ENCODE results near the gene CTSL. TPM values are rescaled to one million over a fixed set of nuclear protein-coding genes. Genes with fewer than 3 reads are reported as not detected.

CTSL gene
- total and polyA plus RNA-seq, 2 donors (not counting 1 experiment from before 2014, with no cell fraction given) = 487 to 826 TPM

DNA sequence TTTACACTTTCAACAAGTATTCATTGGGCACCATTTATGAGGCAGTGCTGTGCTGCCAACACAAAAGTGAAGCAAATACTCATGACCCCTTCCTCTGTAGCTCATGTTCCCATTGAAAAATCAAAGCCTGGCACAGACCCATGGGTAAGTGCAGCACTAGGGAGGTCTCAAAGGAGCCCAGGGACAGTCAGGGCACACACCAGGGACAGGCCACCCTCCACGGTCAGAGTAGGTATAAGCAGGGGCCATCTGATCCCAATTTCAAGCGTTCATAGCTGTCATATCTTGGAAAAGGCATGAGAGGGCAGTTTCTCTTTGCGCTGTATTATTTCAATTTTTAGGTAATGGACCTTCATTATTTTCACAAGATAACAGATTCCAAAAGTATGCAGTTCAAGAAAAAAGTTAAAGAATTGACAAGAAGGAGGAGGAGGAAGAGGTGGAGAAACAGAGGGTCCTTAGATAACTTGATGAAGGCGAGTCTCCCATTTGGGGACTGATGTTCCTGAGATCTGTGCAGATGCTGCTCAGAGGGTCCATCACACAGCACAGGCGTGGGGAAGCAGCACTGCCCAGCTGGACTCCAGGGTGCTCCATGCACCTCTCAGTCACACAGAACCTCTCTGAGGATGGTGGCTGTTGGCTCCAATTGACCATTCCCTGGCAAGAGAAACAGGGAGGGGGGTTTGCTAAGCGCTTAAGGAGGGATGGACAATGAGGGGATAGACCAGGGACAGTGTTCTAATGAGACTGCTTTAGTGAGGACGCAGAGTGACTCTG is 7.5 kb downstream of the CTSL start:
- H3K4me1 ChIP-seq (ENCODE audit: control insufficient read depth, extremely low read depth, insufficient read depth, low read length) = no peaks in the 10 kb centered on the region
- TF ChIP-seq, protein P1, sequence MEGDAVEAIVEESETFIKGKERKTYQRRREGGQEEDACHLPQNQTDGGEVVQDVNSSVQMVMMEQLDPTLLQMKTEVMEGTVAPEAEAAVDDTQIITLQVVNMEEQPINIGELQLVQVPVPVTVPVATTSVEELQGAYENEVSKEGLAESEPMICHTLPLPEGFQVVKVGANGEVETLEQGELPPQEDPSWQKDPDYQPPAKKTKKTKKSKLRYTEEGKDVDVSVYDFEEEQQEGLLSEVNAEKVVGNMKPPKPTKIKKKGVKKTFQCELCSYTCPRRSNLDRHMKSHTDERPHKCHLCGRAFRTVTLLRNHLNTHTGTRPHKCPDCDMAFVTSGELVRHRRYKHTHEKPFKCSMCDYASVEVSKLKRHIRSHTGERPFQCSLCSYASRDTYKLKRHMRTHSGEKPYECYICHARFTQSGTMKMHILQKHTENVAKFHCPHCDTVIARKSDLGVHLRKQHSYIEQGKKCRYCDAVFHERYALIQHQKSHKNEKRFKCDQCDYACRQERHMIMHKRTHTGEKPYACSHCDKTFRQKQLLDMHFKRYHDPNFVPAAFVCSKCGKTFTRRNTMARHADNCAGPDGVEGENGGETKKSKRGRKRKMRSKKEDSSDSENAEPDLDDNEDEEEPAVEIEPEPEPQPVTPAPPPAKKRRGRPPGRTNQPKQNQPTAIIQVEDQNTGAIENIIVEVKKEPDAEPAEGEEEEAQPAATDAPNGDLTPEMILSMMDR (conservative IDR thresholded peaks at IDR 0.05 in 1 of 2, IDR thresholded peaks at IDR 0.05 in 1 of 2; ENCODE audit: low read depth in 1 of 2, low read length in 2 of 2) = no peak
- no peak for TF ChIP-seq EZH2 (IDR thresholded peaks at IDR 0.05; ENCODE audit: low read length, missing control alignments)
- H3K4me3 ChIP-seq (replicated peaks in 1 of 4; ENCODE audit: control extremely low read depth in 1 of 4, insufficient read depth in 1 of 4, low read depth in 3 of 4, low read length in 4 of 4) = no peak overlapping the region
- peaks cover 4% of the 10 kb centered on the region for H3K36me3 ChIP-seq (ENCODE audit: control insufficient read depth, insufficient read depth, low read length)
- H3K79me2 ChIP-seq (ENCODE audit: control insufficient read depth, insufficient read depth, low read length) = no peaks in the 10 kb centered on the region
- no peak overlapping the region for H3K27ac ChIP-seq (ENCODE audit: insufficient read depth, low read length)
- H4K20me1 ChIP-seq (ENCODE audit: control insufficient read depth, extremely low read depth, insufficient read depth, low read length) = no peaks in the 10 kb centered on the region
- no peak overlapping the region for H3K4me2 ChIP-seq (ENCODE audit: extremely low read depth, insufficient read depth, low read length)
- H2AFZ ChIP-seq (ENCODE audit: low read length) = no peak overlapping the region
- H3K9me3 ChIP-seq (ENCODE audit: control insufficient read depth, insufficient read depth, low read depth, low read length) = no peaks in the 10 kb centered on the region
- DNase-seq (ENCODE audit: low read depth in 2 of 2) = no peak
- no peaks in the 10 kb centered on the region for H3K27me3 ChIP-seq (ENCODE audit: control insufficient read depth, insufficient read depth, low read length)
- H3K9ac ChIP-seq (ENCODE audit: insufficient read depth, low read length) = no peak overlapping the region

GRCh38 chr9:87734106-87734505 is 8.2 kb downstream of the CTSL start:
- no peak overlapping the region for H2AFZ ChIP-seq (ENCODE audit: low read length)
- no peak overlapping the region for H3K4me3 ChIP-seq (replicated peaks in 1 of 4; ENCODE audit: control extremely low read depth in 1 of 4, insufficient read depth in 1 of 4, low read depth in 3 of 4, low read length in 4 of 4)
- H3K27me3 ChIP-seq (ENCODE audit: control insufficient read depth, insufficient read depth, low read length) = no peaks in the 10 kb centered on the region
- H3K9me3 ChIP-seq (ENCODE audit: control insufficient read depth, insufficient read depth, low read depth, low read length) = no peaks in the 10 kb centered on the region
- no peak for DNase-seq (ENCODE audit: low read depth in 2 of 2)
- no peak overlapping the region for H3K4me2 ChIP-seq (ENCODE audit: extremely low read depth, insufficient read depth, low read length)
- H3K4me1 ChIP-seq (ENCODE audit: control insufficient read depth, extremely low read depth, insufficient read depth, low read length) = no peaks in the 10 kb centered on the region
- H3K36me3 ChIP-seq (ENCODE audit: control insufficient read depth, insufficient read depth, low read length) = peaks cover 4% of the 10 kb centered on the region
- no peak overlapping the region for H3K27ac ChIP-seq (ENCODE audit: insufficient read depth, low read length)
- no peak overlapping the region for H3K9ac ChIP-seq (ENCODE audit: insufficient read depth, low read length)
- H3K79me2 ChIP-seq (ENCODE audit: control insufficient read depth, insufficient read depth, low read length) = no peaks in the 10 kb centered on the region
- no peaks in the 10 kb centered on the region for H4K20me1 ChIP-seq (ENCODE audit: control insufficient read depth, extremely low read depth, insufficient read depth, low read length)
- TF ChIP-seq EZH2 (IDR thresholded peaks at IDR 0.05; ENCODE audit: low read length, missing control alignments) = no peak
- TF ChIP-seq, protein P1 (conservative IDR thresholded peaks at IDR 0.05 in 1 of 2, IDR thresholded peaks at IDR 0.05 in 1 of 2; ENCODE audit: low read depth in 1 of 2, low read length in 2 of 2) = no peak

DNA sequence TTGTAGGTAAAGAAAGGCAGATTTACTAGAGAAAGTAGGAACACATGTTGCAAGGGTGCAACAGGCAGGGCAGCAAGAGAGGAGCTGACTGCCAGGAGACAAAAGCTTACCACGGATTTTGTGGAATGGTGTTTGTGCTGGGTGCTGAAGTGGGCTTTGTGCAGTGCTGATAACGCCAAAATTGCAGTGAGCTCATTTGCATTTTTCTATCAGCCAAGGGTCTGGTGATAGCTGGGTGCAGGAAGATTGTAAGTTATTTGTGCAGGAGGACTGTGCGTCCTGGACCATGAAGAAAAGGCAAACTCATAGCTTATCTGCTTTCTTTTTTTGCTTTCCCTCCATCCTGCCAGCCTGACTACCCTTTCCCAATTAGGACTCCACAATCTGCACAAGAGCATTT is 13.6 kb downstream of the CTSL start:
- no peaks in the 10 kb centered on the region for H4K20me1 ChIP-seq (ENCODE audit: control insufficient read depth, extremely low read depth, insufficient read depth, low read length)
- no peaks in the 10 kb centered on the region for H3K4me1 ChIP-seq (ENCODE audit: control insufficient read depth, extremely low read depth, insufficient read depth, low read length)
- no peak overlapping the region for H3K27ac ChIP-seq (ENCODE audit: insufficient read depth, low read length)
- no peak overlapping the region for H3K4me2 ChIP-seq (ENCODE audit: extremely low read depth, insufficient read depth, low read length)
- no peak overlapping the region for H2AFZ ChIP-seq (ENCODE audit: low read length)
- TF ChIP-seq, protein P1 (conservative IDR thresholded peaks at IDR 0.05 in 1 of 2, IDR thresholded peaks at IDR 0.05 in 1 of 2; ENCODE audit: low read depth in 1 of 2, low read length in 2 of 2) = no peak
- TF ChIP-seq EZH2 (IDR thresholded peaks at IDR 0.05; ENCODE audit: low read length, missing control alignments) = no peak
- H3K27me3 ChIP-seq (ENCODE audit: control insufficient read depth, insufficient read depth, low read length) = no peaks in the 10 kb centered on the region
- DNase-seq (ENCODE audit: low read depth in 2 of 2) = no peak
- H3K36me3 ChIP-seq (ENCODE audit: control insufficient read depth, insufficient read depth, low read length) = no peaks in the 10 kb centered on the region
- no peaks in the 10 kb centered on the region for H3K9me3 ChIP-seq (ENCODE audit: control insufficient read depth, insufficient read depth, low read depth, low read length)
- no peak overlapping the region for H3K9ac ChIP-seq (ENCODE audit: insufficient read depth, low read length)
- H3K79me2 ChIP-seq (ENCODE audit: control insufficient read depth, insufficient read depth, low read length) = no peaks in the 10 kb centered on the region
- H3K4me3 ChIP-seq (replicated peaks in 1 of 4; ENCODE audit: control extremely low read depth in 1 of 4, insufficient read depth in 1 of 4, low read depth in 3 of 4, low read length in 4 of 4) = no peak overlapping the region

All from fibroblast of lung (primary cell).